ENCODE results near the gene DYDC1. TPM values are rescaled to one million over a fixed set of nuclear protein-coding genes. Genes with fewer than 3 reads are reported as not detected.
A peak's percentile ranks its signal among the peaks of the same experiment; 100 is the strongest.

The DYDC1 gene
- total and polyA plus RNA-seq, 2 of the 13 experiments (the other 11 are each of a cell fraction or from before 2014, with no cell fraction given): not detected

- no peak for TF ChIP-seq ZNF230 (CRISPR knock-in tag; IDR thresholded peaks at IDR 0.05)
- TF ChIP-seq BCLAF1 (IDR thresholded peaks at IDR 0.05): no peak
- TF ChIP-seq, protein P1, sequence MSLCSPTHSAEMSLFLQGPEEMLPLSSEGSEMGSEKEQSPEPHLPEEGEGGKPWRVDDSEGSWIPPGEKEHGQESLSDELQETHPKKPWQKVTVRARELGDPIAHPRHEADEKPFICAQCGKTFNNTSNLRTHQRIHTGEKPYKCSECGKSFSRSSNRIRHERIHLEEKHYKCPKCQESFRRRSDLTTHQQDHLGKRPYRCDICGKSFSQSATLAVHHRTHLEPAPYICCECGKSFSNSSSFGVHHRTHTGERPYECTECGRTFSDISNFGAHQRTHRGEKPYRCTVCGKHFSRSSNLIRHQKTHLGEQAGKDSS (CRISPR knock-in tag; IDR thresholded peaks at IDR 0.05; ENCODE audit: borderline replicate concordance, low read depth): no peak
- TF ChIP-seq HNF1A (IDR thresholded peaks at IDR 0.05; ENCODE audit: low read depth): no peak
- TF ChIP-seq HNF1A (CRISPR knock-in tag; IDR thresholded peaks at IDR 0.05; ENCODE audit: borderline replicate concordance): no peak
- peak; percentile 12; the same call in 1 of the 2 replicates for TF ChIP-seq ZNF280D (CRISPR knock-in tag; IDR thresholded peaks at IDR 0.05)
- TF ChIP-seq ZKSCAN5 (CRISPR knock-in tag; IDR thresholded peaks at IDR 0.05): no peak
- TF ChIP-seq TARDBP (CRISPR knock-in tag; IDR thresholded peaks at IDR 0.05): peak; percentile 31; the same call in 1 of the 2 replicates
- TF ChIP-seq HBP1 (CRISPR knock-in tag; IDR thresholded peaks at IDR 0.05; ENCODE audit: low read depth): peak; percentile 44; the same call in 1 of the 2 replicates
- TF ChIP-seq RARG (CRISPR knock-in tag; IDR thresholded peaks at IDR 0.05; ENCODE audit: low read depth): no peak
- peak; percentile 65 for TF ChIP-seq ASH2L (IDR thresholded peaks at IDR 0.05; ENCODE audit: insufficient read length, low read depth, low read length)
- 0 out of 2 replicates have a peak, but pooled peaks have one; percentile 15 for TF ChIP-seq ZNF337 (CRISPR knock-in tag; IDR thresholded peaks at IDR 0.05; ENCODE audit: borderline replicate concordance, low read depth)
- TF ChIP-seq, protein P2, sequence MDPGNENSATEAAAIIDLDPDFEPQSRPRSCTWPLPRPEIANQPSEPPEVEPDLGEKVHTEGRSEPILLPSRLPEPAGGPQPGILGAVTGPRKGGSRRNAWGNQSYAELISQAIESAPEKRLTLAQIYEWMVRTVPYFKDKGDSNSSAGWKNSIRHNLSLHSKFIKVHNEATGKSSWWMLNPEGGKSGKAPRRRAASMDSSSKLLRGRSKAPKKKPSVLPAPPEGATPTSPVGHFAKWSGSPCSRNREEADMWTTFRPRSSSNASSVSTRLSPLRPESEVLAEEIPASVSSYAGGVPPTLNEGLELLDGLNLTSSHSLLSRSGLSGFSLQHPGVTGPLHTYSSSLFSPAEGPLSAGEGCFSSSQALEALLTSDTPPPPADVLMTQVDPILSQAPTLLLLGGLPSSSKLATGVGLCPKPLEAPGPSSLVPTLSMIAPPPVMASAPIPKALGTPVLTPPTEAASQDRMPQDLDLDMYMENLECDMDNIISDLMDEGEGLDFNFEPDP (CRISPR knock-in tag; conservative IDR thresholded peaks at IDR 0.05): no peak
Observed at GRCh38 chr10:80289451-80290287, 66.9 kb downstream of the DYDC1 start, which contains the start of gene MAT1A (continued).

All from HepG2 (cell line).